Measurements from ENCODE around the gene UBR2. TPM values are rescaled to one million over a fixed set of nuclear protein-coding genes. Genes with fewer than 3 reads are reported as not detected.

Gene UBR2
- total and polyA plus RNA-seq, 2 donors (not counting 3 experiments of a cell fraction or from before 2014, with no cell fraction given): 8.0 to 22.3 TPM

GRCh38 chr6:42711930-42712329, 148.1 kb downstream of the UBR2 start:
- no TSS peak for BruUV-seq (replicated peaks)
- POLR2A ChIA-PET: no interaction called here

More at GRCh38 chr6:42711930-42712329, 148.1 kb downstream of the UBR2 start:
- no peak overlapping the region for H2AFZ ChIP-seq (ENCODE audit: low read depth, low read length)
- DNase-seq (ENCODE audit: low read depth, low spot score) (no peak), FAIRE-seq (no peak)
- dilution Hi-C loops (cut with MboI; ENCODE audit: extremely low pct_ligation_motif_present, low sequenced_read_pairs) (no loop called here), intact Hi-C loops (cut with micrococcal nuclease) (no loop called here)
- H3K9me3 ChIP-seq (replicated peaks; ENCODE audit: control insufficient read depth, insufficient read depth, low read length): peaks cover 2% of the 10 kb centered on the region
- no peak overlapping the region for H3K27ac ChIP-seq (ENCODE audit: insufficient read depth, low read depth, low read length)
- no peaks in the 10 kb centered on the region for H4K20me1 ChIP-seq (replicated peaks; ENCODE audit: control insufficient read depth, extremely low read depth, insufficient read depth, low read length)
- H3K9me1 ChIP-seq (replicated peaks; ENCODE audit: control insufficient read depth, extremely low read depth, insufficient read depth, low read length): no peaks in the 10 kb centered on the region
- no peak overlapping the region for H3K9ac ChIP-seq (replicated peaks; ENCODE audit: extremely low read depth, insufficient read depth, low read length)
- H3K79me2 ChIP-seq (ENCODE audit: control insufficient read depth, insufficient read depth, low read length): no peaks in the 10 kb centered on the region
- peaks cover 6% of the 10 kb centered on the region for H3K4me1 ChIP-seq (ENCODE audit: control insufficient read depth, extremely low read depth, insufficient read depth, low read length)
- no peaks in the 10 kb centered on the region for H3K27me3 ChIP-seq (ENCODE audit: control insufficient read depth in 2 of 2, insufficient read depth in 2 of 2, low read length in 2 of 2)
- CTCF ChIA-PET: no interaction called here
- TF ChIP-seq EZH2 (IDR thresholded peaks at IDR 0.05; ENCODE audit: borderline replicate concordance, low read depth, low read length, severe bottlenecking) (no peak), JUN (IDR thresholded peaks at IDR 0.05; ENCODE audit: borderline replicate concordance, insufficient read depth, insufficient read length, low read depth) (no peak), POLR2AphosphoS5 (IDR thresholded peaks at IDR 0.05; ENCODE audit: insufficient read depth, low read depth, low read length) (no peak), GATA2 (IDR thresholded peaks at IDR 0.05; ENCODE audit: insufficient read depth, insufficient read length, low read depth, low read length) (no peak), MAX (IDR thresholded peaks at IDR 0.05; ENCODE audit: insufficient read depth, insufficient read length) (no peak), CTCF (IDR thresholded peaks at IDR 0.05; ENCODE audit: extremely low read depth in 1 of 2, insufficient read depth in 1 of 2, low read depth in 1 of 2, low read length in 2 of 2) (no peak), POLR2A (IDR thresholded peaks at IDR 0.05; ENCODE audit: low read depth, low read length) (no peak), FOS (IDR thresholded peaks at IDR 0.05; ENCODE audit: borderline replicate concordance, insufficient read depth, low read length) (no peak), MYC (IDR thresholded peaks at IDR 0.05; ENCODE audit: low read depth, low read length) (no peak)
- H3K4me2 ChIP-seq (ENCODE audit: insufficient read depth, low read length): no peak overlapping the region
- no peak overlapping the region for H3K4me3 ChIP-seq (replicated peaks in 1 of 3; ENCODE audit: insufficient read depth in 1 of 3, low read depth in 1 of 3, low read length in 3 of 3)
- no peaks in the 10 kb centered on the region for H3K36me3 ChIP-seq (ENCODE audit: control insufficient read depth in 2 of 2, extremely low read depth in 1 of 2, insufficient read depth in 2 of 2, low read length in 2 of 2)

Measured in endothelial cell of umbilical vein (primary cell).